Measurements from ENCODE around the gene SCUBE1.

SCUBE1 gene

DNA sequence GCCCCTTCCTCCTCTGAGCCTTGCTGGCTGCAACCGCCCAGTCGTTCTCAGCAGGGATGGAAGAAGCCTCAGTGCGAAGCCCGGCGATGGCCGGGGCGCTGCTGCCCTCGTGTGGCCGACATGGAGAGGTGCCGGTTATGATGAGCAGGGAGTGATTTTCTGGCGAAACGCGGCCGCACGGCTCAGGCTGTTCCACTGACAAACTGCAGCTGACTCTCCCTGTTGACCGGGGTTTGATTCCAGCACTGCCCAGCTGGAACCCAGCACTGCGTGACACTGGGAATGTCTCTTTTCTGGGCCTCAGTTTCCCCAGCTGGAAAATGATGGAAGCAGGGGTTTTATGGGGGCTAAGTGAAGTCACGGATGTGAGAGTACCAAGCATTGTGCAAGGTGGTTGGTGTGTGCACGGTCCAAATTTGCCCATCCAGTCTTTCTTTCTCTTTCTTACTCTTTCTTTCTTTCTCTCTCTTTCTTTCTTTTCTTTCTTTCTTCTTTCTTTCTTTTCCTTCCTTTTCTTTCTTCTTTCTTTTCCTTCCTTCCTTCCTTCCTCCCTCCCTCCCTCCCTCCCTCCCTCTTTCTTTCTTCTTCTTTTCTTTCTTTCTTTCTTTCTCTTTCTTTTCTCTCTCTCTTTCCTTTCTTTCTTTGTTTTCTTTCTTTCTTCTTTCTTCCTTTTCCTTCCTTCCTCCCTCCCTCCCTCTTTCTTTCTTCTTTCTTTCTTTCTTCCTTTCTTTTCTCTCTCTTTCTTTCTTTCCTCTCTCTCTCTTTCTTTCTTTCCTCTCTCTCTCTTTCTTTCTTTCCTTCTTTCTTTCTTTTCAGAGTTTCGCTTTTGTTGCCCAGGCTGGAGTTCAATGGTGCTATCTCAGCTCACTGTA lies 42.8 kb upstream of the SCUBE1 start:
- ATAC-seq: peak; percentile 97
- TF ChIP-seq ZNF565 (CRISPR knock-in tag; conservative IDR thresholded peaks at IDR 0.05; ENCODE audit: low read depth) (no peak), OSR1 (CRISPR knock-in tag; IDR thresholded peaks at IDR 0.05) (no peak), PPARA (CRISPR knock-in tag; IDR thresholded peaks at IDR 0.05; ENCODE audit: borderline replicate concordance) (no peak), ZNF8 (CRISPR knock-in tag; IDR thresholded peaks at IDR 0.05) (no peak), BACH2 (CRISPR knock-in tag; IDR thresholded peaks at IDR 0.05; ENCODE audit: borderline replicate concordance) (no peak)

DNA sequence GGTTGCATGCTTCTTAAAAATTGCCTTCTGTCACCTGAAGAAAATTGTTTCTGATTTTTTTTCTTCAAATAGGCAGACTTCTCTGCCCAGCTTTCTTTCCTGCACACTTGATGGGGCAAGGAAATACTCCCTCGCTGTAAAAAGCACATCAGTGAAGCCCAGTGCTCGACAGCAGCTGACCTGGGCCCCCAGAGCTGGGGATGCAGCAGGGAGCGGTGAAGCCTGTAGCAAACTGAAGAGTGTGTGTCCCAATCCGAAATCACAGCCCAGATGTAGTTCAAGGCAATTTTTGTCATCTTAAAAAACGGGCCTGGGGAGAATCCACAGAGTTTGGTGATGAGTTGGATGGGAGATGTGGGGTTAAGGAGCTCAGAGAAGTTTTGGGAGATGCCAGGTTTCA lies 41.7 kb upstream of the SCUBE1 start:
- ATAC-seq: no peak
- TF ChIP-seq, protein P1, sequence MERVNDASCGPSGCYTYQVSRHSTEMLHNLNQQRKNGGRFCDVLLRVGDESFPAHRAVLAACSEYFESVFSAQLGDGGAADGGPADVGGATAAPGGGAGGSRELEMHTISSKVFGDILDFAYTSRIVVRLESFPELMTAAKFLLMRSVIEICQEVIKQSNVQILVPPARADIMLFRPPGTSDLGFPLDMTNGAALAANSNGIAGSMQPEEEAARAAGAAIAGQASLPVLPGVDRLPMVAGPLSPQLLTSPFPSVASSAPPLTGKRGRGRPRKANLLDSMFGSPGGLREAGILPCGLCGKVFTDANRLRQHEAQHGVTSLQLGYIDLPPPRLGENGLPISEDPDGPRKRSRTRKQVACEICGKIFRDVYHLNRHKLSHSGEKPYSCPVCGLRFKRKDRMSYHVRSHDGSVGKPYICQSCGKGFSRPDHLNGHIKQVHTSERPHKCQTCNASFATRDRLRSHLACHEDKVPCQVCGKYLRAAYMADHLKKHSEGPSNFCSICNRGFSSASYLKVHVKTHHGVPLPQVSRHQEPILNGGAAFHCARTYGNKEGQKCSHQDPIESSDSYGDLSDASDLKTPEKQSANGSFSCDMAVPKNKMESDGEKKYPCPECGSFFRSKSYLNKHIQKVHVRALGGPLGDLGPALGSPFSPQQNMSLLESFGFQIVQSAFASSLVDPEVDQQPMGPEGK (CRISPR knock-in tag; IDR thresholded peaks at IDR 0.05; ENCODE audit: borderline replicate concordance): no peak
- TF ChIP-seq ZC3H10 (CRISPR knock-in tag; IDR thresholded peaks at IDR 0.05): no peak
- TF ChIP-seq, protein P2, sequence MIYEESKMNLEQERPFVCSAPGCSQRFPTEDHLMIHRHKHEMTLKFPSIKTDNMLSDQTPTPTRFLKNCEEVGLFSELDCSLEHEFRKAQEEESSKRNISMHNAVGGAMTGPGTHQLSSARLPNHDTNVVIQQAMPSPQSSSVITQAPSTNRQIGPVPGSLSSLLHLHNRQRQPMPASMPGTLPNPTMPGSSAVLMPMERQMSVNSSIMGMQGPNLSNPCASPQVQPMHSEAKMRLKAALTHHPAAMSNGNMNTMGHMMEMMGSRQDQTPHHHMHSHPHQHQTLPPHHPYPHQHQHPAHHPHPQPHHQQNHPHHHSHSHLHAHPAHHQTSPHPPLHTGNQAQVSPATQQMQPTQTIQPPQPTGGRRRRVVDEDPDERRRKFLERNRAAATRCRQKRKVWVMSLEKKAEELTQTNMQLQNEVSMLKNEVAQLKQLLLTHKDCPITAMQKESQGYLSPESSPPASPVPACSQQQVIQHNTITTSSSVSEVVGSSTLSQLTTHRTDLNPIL (CRISPR knock-in tag; IDR thresholded peaks at IDR 0.05; ENCODE audit: low read depth): no peak
- TF ChIP-seq SNAI2 (CRISPR knock-in tag; IDR thresholded peaks at IDR 0.05): no peak
- TF ChIP-seq OSR1 (CRISPR knock-in tag; IDR thresholded peaks at IDR 0.05): no peak
- TF ChIP-seq ZFP3 (CRISPR knock-in tag; IDR thresholded peaks at IDR 0.05): no peak

DNA sequence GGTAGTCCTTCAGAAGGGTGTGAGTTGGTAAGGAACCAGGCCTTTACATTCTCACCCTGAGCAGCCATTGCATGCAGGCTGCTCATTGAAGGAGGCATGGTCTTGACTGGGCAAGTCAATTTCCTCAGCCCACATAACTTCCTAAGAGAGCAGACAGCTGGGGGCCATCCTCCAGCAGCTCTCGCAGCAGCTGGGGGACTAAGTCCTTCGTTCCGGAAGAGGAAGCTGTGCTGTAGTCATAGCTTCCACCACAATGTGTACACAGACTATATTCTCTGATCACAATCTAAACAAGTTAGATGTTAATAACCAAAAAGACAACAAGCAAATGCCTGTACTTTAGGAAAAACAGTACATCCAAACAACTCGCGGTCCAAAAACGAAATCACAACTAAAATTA lies 38.5 kb upstream of the SCUBE1 start:
- TF ChIP-seq CSDC2 (CRISPR knock-in tag; IDR thresholded peaks at IDR 0.05) (no peak), PPARA (CRISPR knock-in tag; IDR thresholded peaks at IDR 0.05; ENCODE audit: borderline replicate concordance) (no peak), ZC3H10 (CRISPR knock-in tag; IDR thresholded peaks at IDR 0.05) (no peak), ZNF70 (CRISPR knock-in tag; IDR thresholded peaks at IDR 0.05) (no peak), GLIS3 (CRISPR knock-in tag; IDR thresholded peaks at IDR 0.05) (no peak), ZNF565 (CRISPR knock-in tag; conservative IDR thresholded peaks at IDR 0.05; ENCODE audit: low read depth) (no peak), ZFP3 (CRISPR knock-in tag; IDR thresholded peaks at IDR 0.05) (no peak), ISL1 (CRISPR knock-in tag; IDR thresholded peaks at IDR 0.05) (no peak), SNAI2 (CRISPR knock-in tag; IDR thresholded peaks at IDR 0.05) (no peak), ESRRG (CRISPR knock-in tag; IDR thresholded peaks at IDR 0.05) (no peak), RARB (CRISPR knock-in tag; IDR thresholded peaks at IDR 0.05) (no peak)
- TF ChIP-seq, protein P3, sequence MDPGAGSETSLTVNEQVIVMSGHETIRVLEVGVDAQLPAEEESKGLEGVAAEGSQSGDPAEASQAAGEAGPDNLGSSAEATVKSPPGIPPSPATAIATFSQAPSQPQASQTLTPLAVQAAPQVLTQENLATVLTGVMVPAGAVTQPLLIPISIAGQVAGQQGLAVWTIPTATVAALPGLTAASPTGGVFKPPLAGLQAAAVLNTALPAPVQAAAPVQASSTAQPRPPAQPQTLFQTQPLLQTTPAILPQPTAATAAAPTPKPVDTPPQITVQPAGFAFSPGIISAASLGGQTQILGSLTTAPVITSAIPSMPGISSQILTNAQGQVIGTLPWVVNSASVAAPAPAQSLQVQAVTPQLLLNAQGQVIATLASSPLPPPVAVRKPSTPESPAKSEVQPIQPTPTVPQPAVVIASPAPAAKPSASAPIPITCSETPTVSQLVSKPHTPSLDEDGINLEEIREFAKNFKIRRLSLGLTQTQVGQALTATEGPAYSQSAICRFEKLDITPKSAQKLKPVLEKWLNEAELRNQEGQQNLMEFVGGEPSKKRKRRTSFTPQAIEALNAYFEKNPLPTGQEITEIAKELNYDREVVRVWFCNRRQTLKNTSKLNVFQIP (CRISPR knock-in tag; IDR thresholded peaks at IDR 0.05; ENCODE audit: borderline replicate concordance, low read depth): no peak
- TF ChIP-seq, protein P4, sequence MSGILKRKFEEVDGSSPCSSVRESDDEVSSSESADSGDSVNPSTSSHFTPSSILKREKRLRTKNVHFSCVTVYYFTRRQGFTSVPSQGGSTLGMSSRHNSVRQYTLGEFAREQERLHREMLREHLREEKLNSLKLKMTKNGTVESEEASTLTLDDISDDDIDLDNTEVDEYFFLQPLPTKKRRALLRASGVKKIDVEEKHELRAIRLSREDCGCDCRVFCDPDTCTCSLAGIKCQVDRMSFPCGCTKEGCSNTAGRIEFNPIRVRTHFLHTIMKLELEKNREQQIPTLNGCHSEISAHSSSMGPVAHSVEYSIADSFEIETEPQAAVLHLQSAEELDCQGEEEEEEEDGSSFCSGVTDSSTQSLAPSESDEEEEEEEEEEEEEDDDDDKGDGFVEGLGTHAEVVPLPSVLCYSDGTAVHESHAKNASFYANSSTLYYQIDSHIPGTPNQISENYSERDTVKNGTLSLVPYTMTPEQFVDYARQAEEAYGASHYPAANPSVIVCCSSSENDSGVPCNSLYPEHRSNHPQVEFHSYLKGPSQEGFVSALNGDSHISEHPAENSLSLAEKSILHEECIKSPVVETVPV (CRISPR knock-in tag; IDR thresholded peaks at IDR 0.05): no peak
- TF ChIP-seq, protein P2 (CRISPR knock-in tag; IDR thresholded peaks at IDR 0.05; ENCODE audit: low read depth): no peak
- TF ChIP-seq, protein P1 (CRISPR knock-in tag; IDR thresholded peaks at IDR 0.05; ENCODE audit: borderline replicate concordance): no peak
- no peak for ATAC-seq

All from SK-N-SH treated with all-trans-retinoic acid at 6 μM for 48 hours (cell line).